Endodermal cell (in vitro differentiated cells): ENCODE measurements around the gene SLC24A3. TPM values are rescaled to one million over a fixed set of nuclear protein-coding genes. Genes with fewer than 3 reads are reported as not detected.

Experiments used
- DNase-seq: peaks from one replicate; pipeline ENCODE4 v3.0.0-alpha.2; 2017
- H3K27ac ChIP-seq: 2 replicates; pipeline ENCODE4 v1.5.1; 2013; ENCODE audit warnings: mild to moderate bottlenecking, low read depth, low read length, moderate library complexity
- H3K27me3 ChIP-seq: 2 replicates; pipeline ENCODE4 v1.6.1; 2013; ENCODE audit warnings: mild to moderate bottlenecking, low read length, moderate library complexity; ENCODE audit not compliant: insufficient read depth, control insufficient read depth, poor library complexity, severe bottlenecking
- H3K36me3 ChIP-seq: 2 replicates; pipeline ENCODE4 v1.7.0; 2013; ENCODE audit warnings: mild to moderate bottlenecking, low read length, moderate library complexity; ENCODE audit not compliant: control insufficient read depth, insufficient read depth
- H3K4me1 ChIP-seq: one replicate; pipeline ENCODE4 v1.7.0; 2013; ENCODE audit warnings: low read length; ENCODE audit not compliant: control insufficient read depth, insufficient read depth
- H3K4me3 ChIP-seq: 2 replicates; pipeline ENCODE4 v1.5.1; 2013; ENCODE audit warnings: mild to moderate bottlenecking, low read length, moderate library complexity
- H3K9ac ChIP-seq: 2 replicates; pipeline ENCODE4 v1.6.1; 2013; ENCODE audit warnings: mild to moderate bottlenecking, low read length, moderate library complexity; ENCODE audit not compliant: poor library complexity, severe bottlenecking; ENCODE audit errors: extremely low read depth
- H3K9me3 ChIP-seq: 2 replicates; pipeline ENCODE4 v1.6.1; 2013; ENCODE audit warnings: mild to moderate bottlenecking, low read length, moderate library complexity; ENCODE audit not compliant: control insufficient read depth
- H3K27ac Mint-ChIP-seq: 2 replicates; pipeline ENCODE4 v1.8.0; 2020; ENCODE audit warnings: mixed read lengths
- H3K27me3 Mint-ChIP-seq: 2 replicates; pipeline ENCODE4 v1.8.0; 2021; ENCODE audit warnings: mild to moderate bottlenecking, mixed read lengths; ENCODE audit not compliant: insufficient read depth
- H3K36me3 Mint-ChIP-seq: 2 replicates; pipeline ENCODE4 v1.8.0; 2020; ENCODE audit warnings: low read depth, mixed read lengths
- H3K4me1 Mint-ChIP-seq: 2 replicates; pipeline ENCODE4 v1.8.0; 2020; ENCODE audit warnings: mixed read lengths
- H3K4me3 Mint-ChIP-seq: 2 replicates; pipeline ENCODE4 v1.8.0; 2020; ENCODE audit warnings: mild to moderate bottlenecking, moderate library complexity, mixed read lengths
- H3K9me3 Mint-ChIP-seq: 2 replicates; pipeline ENCODE4 v1.8.0; 2020; ENCODE audit warnings: mild to moderate bottlenecking, mixed read lengths
- CTCF ChIP-seq: fragments of 200-600 bp; sonication (generic); conservative IDR thresholded peaks from 2 replicates; pipeline ENCODE4 v1.5.0; 2021; ENCODE audit warnings: antibody characterized with exemption, mild to moderate bottlenecking
- WGBS, 2 experiments: methylation state at CpG; one replicate each; pipeline versions ENCODE4 v1.1.5 to v1.1.7; 2013; ENCODE audit warnings: missing lambda C conversion rate in 2 of 2, mixed read lengths in 1 of 2; ENCODE audit not compliant: insufficient coverage in 1 of 2, insufficient read length in 1 of 2; 5-methylcytosine and 5-hydroxymethylcytosine counted together
- total RNA-seq, 2 donors: library from RNA; stranded (reverse); fragmentation: NEBNext Ultra II Directional in 1 of 2; extraction: Animal tissue kit (Norgen Biotek cat#: 25700) in 1 of 2; gene quantifications; 2 replicates in 1 of 2; 3 replicates in 1 of 2; pipeline ENCODE4 v1.2.1, GENCODE V29; 2021

Gene SLC24A3
- total RNA-seq, 2 donors from 2014 or later: 1.5 to 1.8 TPM

GRCh38 chr20:19431906-19432305 is 219.5 kb downstream of the SLC24A3 start:
- no peak overlapping the region for H3K4me3 ChIP-seq
- peaks cover 53% of the 10 kb centered on the region for H3K4me1 Mint-ChIP-seq
- H3K9ac ChIP-seq: no peak overlapping the region
- no peak overlapping the region for H3K4me3 Mint-ChIP-seq
- H3K36me3 ChIP-seq: no peaks in the 10 kb centered on the region
- H3K27me3 Mint-ChIP-seq: no peaks in the 10 kb centered on the region
- H3K36me3 Mint-ChIP-seq: no peaks in the 10 kb centered on the region
- no peak for TF ChIP-seq CTCF
- H3K27ac Mint-ChIP-seq: no peak overlapping the region
- H3K9me3 Mint-ChIP-seq: no peaks in the 10 kb centered on the region
- no peaks in the 10 kb centered on the region for H3K9me3 ChIP-seq
- peaks cover 36% of the 10 kb centered on the region for H3K4me1 ChIP-seq
- H3K27me3 ChIP-seq: no peaks in the 10 kb centered on the region
- WGBS, 2 experiments: 44 to 47% methylated on average over 1 to 2 of the region's 2 CpGs
- DNase-seq: no peak
- no peak overlapping the region for H3K27ac ChIP-seq

- no peaks in the 10 kb centered on the region for H3K9me3 Mint-ChIP-seq
- Histone ChIP-seq H3K36me3 (no peaks in the 10 kb centered on the region), H3K4me3 (no peak overlapping the region), H3K27me3 (no peaks in the 10 kb centered on the region), H3K9me3 (no peaks in the 10 kb centered on the region), H3K27ac (no peak overlapping the region), H3K9ac (no peak overlapping the region), H3K4me1 (peaks cover 33% of the 10 kb centered on the region)
- peaks cover 3% of the 10 kb centered on the region for H3K27me3 Mint-ChIP-seq
- peaks cover 39% of the 10 kb centered on the region for H3K4me1 Mint-ChIP-seq
- WGBS, 2 experiments: 76 to 89% methylated on average over 6 to 10 of the region's 10 CpGs
- H3K4me3 Mint-ChIP-seq: no peak overlapping the region
- no peak for DNase-seq
- no peak overlapping the region for H3K27ac Mint-ChIP-seq
- no peak for TF ChIP-seq CTCF
- H3K36me3 Mint-ChIP-seq: no peaks in the 10 kb centered on the region
Measured at GRCh38 chr20:19433371-19434350, 221.2 kb downstream of the SLC24A3 start.

- H3K4me3 ChIP-seq: no peak overlapping the region
- Mint-ChIP-seq H3K4me3 (no peak overlapping the region), H3K27me3 (peaks cover 3% of the 10 kb centered on the region), H3K27ac (no peak overlapping the region), H3K4me1 (peaks cover 27% of the 10 kb centered on the region), H3K9me3 (no peaks in the 10 kb centered on the region), H3K36me3 (no peaks in the 10 kb centered on the region)
- no peaks in the 10 kb centered on the region for H3K27me3 ChIP-seq
- TF ChIP-seq CTCF: no peak
- no peak overlapping the region for H3K27ac ChIP-seq
- H3K36me3 ChIP-seq: no peaks in the 10 kb centered on the region
- peaks cover 23% of the 10 kb centered on the region for H3K4me1 ChIP-seq
- H3K9ac ChIP-seq: no peak overlapping the region
- DNase-seq: no peak
- 92 to 93% methylated on average over 1 to 3 of the region's 3 CpGs for WGBS, 2 experiments
- no peaks in the 10 kb centered on the region for H3K9me3 ChIP-seq
Measured at GRCh38 chr20:19435316-19435715, 222.9 kb downstream of the SLC24A3 start.
